NCI-H187 treated with DMSO at 0.1 percent for 48 hours (cell line): ENCODE measurements around the gene MBNL1.
"Not testable (repeated sequence)": the region's sequence is repeated elsewhere in the genome, so short reads cannot be mapped to it uniquely, and the experiment has no call there.

Experiments used
- DNase-seq: peaks from one replicate; lab custom pipeline; 2025; lab: John Stamatoyannopoulos, UW

The MBNL1 gene

GRCh38 chr3:152319831-152320617 lies 51.3 kb downstream of the MBNL1 start:
- no peak for DNase-seq

- DNase-seq = no peak
These were observed 52.6 kb downstream of the MBNL1 start for GRCh38 chr3:152321200-152321954.

GRCh38 chr3:152321955-152322377 lies 53.2 kb downstream of the MBNL1 start:
- no peak for DNase-seq

GRCh38 chr3:152322756-152323155 lies 54.0 kb downstream of the MBNL1 start:
- DNase-seq = no peak

GRCh38 chr3:152323834-152324233 lies 55.1 kb downstream of the MBNL1 start:
- no peak for DNase-seq

- no peak for DNase-seq
These were observed 56.4 kb downstream of the MBNL1 start for GRCh38 chr3:152325136-152325535.

- DNase-seq = no peak
These were observed 58.5 kb downstream of the MBNL1 start for GRCh38 chr3:152327203-152327602.

- DNase-seq = no peak
These were observed 60.1 kb downstream of the MBNL1 start for GRCh38 chr3:152328841-152329240.

GRCh38 chr3:152330559-152330958 lies 61.8 kb downstream of the MBNL1 start:
- no peak for DNase-seq

- no peak for DNase-seq
These were observed 62.4 kb downstream of the MBNL1 start for GRCh38 chr3:152331018-152331541.

- DNase-seq = no peak
These were observed 63.3 kb downstream of the MBNL1 start for GRCh38 chr3:152331998-152332397.

GRCh38 chr3:152333928-152334327 lies 65.2 kb downstream of the MBNL1 start:
- DNase-seq = no peak

- DNase-seq = no peak
These were observed 66.0 kb downstream of the MBNL1 start for GRCh38 chr3:152334761-152335160.

- no peak for DNase-seq
These were observed 66.5 kb downstream of the MBNL1 start for GRCh38 chr3:152335273-152335672.

- DNase-seq = not testable (repeated sequence)
These were observed 68.6 kb downstream of the MBNL1 start for GRCh38 chr3:152337337-152337736.

GRCh38 chr3:152338159-152338720 lies 69.5 kb downstream of the MBNL1 start:
- DNase-seq = no peak

GRCh38 chr3:152339881-152340505 lies 71.3 kb downstream of the MBNL1 start:
- DNase-seq = no peak

- DNase-seq = no peak
These were observed 76.5 kb downstream of the MBNL1 start for GRCh38 chr3:152345233-152345632.

GRCh38 chr3:152346058-152346457 lies 77.3 kb downstream of the MBNL1 start:
- no peak for DNase-seq

GRCh38 chr3:152346740-152347139 lies 78.0 kb downstream of the MBNL1 start:
- no peak for DNase-seq

GRCh38 chr3:152348436-152349177 lies 79.9 kb downstream of the MBNL1 start:
- DNase-seq = no peak

- DNase-seq = no peak
These were observed 80.7 kb downstream of the MBNL1 start for GRCh38 chr3:152349392-152349791.
